Measurements from ENCODE around the gene B3GNT3.
"Not testable (repeated sequence)": the region's sequence is repeated elsewhere in the genome, so short reads cannot be mapped to it uniquely, and the experiment has no call there.

B3GNT3 gene

DNA sequence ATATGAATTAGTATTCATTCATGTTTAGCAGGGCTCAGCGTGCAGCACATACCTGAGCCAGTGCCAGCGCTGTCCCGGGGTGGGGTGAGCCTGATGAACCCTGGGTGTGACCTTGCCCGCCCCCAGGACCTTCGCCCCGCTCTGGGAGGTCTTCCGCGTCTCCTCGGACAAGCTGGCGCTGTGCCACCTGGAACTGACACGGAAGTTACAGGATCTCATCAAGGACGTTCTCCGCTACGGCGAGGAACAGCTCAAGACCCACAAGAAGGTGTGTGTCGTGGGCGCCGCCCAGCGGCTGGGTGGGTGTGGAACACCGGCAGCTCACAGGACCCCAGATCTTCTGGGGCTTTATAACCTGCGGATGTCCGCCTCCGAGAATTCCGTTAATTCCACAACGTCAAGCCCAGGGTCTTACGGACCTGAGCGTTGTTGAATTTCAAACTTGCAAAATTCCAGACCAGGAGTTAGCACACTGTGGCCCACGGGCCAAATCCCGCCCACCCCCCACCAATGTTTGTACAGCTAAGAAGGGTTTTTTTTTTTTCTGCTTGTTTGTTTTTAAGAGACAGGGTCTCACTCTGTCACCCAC lies 28.3 kb upstream of the B3GNT3 start:
- DNase-seq = no peak

DNA sequence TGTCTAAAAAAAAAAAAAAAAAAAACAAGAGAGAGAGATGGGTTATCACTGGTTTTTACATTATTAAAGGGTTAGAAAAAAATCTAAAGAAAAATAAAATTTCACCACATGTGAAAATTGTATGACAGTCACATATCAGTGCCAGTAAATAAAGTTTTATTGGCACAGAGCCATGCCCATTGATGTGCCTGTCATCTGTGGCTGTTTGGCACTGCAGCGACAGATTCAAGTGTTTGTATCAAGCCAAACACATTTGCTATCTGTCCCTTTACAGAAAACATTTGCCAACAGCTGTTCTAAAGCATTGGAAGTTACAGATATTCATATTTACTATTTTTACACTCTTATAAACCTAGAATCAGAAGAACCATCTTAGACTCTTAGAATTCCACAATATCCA lies 27.4 kb upstream of the B3GNT3 start:
- no peak for DNase-seq

DNA sequence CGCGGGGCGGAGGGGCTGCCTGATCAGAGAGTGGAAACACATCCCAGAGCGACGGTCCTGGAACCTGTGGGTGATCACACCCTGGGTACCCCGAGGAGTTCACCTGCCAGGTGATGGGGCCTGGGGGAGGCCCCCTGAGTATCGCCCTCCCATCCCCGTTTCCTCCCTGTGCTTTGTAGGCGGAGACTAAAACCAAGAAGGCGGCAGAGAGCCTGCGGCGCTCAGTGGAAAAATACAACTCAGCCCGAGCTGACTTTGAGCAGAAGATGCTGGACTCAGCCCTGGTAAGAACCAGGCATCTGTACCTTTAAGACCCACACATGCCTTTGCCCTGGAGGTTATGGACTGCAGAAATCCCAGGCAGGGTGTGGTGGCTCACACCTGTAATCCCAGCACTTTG lies 24.3 kb upstream of the B3GNT3 start:
- DNase-seq = no peak

DNA sequence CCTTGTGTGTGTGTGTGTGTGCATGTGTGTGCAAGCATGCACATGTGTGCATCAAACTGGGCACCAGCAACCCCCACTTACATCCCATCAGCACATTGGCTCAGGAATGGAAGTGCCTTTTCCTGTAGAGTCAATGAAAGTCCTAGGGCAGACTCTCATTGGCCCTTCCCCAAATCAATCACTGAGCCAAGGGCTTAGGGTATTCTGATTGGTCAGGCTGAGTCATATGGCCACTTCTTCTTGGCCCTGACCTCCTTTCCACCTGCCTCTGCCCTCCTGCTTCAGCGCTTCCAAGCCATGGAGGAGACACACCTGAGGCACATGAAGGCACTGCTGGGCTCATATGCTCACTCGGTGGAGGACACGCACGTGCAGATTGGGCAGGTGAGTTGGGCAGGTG lies 22.8 kb upstream of the B3GNT3 start:
- DNase-seq = peak in 1 of 5 experiments; percentile 61

DNA sequence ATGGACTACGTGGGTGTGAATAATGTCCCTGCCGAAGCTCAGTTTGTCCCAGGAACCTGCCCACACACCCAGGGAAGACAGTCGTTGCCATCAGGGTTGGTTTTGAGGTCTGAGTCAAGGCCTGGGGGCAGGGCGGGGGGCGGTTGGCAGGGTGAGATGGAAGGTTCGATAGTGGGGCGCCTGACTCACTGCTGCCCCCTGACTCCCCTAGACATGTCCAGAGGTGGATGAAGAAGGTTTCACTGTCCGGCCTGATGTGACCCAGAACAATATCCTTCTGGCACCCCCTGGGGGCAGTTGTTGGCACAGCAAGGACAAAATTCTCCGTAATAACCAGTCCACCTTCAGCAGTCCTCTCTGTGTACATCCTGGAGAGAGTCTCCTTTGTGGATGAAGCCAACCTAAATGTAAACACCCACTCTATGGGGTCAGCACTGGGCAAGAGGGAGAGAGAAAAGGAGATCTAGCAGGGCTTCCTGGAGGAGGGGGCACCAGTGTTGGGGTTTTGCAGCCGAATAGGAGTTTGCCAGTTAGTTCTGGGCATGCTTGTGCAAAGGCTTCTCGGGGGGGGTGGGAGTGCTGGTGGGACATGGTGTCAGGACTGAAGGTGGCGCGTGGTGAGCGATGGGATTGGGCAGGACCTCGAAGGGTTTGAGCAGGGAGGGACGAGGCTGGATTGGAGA lies 19.6 kb upstream of the B3GNT3 start:
- no peak for DNase-seq

GRCh38 chr19:17775991-17776803 lies 18.7 kb upstream of the B3GNT3 start:
- no peak for DNase-seq

DNA sequence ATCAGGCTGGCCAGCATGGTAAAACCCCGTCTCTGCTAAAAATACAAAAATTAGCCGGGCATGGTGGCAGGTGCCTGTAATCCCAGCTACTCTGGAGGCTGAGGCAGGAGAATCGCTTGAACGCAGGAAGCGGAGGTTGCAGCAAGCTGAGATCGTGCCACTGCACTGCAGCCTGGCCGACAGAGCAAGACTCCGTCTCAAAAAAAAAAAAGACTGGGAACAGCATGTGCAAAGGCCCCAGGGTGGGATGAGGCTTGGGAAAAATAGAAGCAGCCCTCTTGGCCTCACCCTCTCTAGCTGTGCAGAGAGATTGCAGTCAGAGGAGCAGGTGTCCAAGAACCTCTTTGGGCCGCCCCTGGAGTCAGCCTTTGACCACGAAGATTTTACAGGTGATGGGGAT lies 17.1 kb upstream of the B3GNT3 start:
- DNase-seq = not testable (repeated sequence)

DNA sequence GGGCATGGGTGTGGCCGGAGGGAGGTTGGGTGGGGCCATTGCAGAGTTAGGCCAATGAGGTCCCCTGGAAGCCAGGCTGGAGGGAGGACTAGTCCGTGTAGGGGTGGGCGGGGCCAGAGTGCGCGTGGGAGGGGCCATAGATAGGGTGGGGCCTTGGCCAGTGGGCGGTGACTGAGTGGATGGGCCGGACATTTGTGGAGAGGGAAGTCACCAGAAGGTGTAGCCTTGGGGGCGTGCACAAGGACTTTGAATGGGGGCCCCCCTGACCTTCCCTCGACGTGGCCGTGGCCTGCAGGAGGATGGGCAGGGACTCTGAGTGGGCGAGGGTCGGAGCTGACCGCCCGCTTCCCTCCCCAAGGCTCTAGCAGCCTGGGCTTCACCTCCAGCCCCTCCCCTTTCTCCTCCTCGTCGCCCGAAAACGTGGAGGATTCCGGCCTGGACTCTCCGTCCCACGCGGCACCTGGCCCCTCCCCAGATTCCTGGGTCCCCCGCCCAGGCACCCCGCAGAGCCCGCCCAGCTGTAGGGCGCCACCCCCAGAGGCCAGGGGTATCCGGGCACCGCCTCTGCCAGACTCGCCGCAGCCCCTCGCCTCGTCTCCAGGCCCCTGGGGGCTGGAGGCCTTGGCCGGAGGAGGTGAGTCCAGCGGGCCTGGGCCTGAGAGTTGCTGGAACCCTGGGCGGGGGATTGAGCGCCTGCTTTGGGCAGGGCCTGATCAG lies 16.5 kb upstream of the B3GNT3 start:
- peak in 2 of 5 experiments; percentile 21 to 34 for DNase-seq

DNA sequence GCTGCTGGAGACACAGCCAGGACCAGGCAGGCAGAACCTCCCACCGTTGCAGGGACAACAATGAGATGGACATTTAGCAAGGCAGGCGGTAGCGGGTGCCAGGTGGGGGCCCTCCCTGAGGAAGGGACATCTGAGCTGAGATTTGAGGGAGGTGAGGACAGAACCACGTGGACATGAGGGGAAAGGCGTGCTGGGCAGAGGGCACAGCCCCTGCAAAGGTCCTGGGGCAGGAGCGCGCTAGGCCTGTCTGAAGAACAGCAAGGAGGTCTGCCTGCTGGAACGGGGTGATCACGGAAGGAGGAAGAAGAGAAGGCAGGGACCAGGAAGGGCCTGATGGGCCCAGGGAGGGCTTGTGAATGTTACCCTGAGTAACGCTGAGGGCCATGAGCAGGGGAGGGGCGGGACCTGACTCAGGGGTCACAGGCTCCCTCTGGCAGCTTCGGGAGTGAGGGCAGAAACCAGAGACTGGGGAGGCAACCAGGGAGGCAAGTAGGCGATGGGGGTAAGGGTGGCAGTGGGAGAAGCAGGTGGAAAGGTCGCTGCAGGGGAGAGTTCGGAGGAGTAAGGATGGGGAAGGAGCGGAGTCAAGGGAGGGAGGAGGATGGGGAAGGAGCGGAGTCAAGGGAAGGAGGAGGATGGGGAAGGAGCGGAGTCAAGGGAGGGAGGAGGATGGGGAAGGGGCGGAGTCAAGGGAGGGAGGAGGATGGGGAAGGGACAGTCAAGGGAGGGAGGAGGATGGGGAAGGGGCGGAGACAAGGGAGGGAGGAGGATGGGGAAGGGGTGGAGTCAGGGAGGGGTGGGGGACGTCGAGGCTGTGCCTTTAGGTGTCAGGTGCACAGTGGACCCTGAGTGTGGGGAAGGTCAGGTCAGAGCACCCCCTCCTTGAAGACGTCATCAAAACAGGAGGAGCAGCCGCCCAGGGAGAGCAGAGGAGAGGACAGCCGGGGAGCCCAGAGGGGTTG lies 15.7 kb upstream of the B3GNT3 start:
- no peak for DNase-seq

- DNase-seq = no peak
Observed at GRCh38 chr19:17780781-17781180, 14.2 kb upstream of the B3GNT3 start.

GRCh38 chr19:17783721-17784120 lies 11.2 kb upstream of the B3GNT3 start:
- not testable (repeated sequence) for DNase-seq

- peak; percentile 32 to 69 (median 57) for DNase-seq
Observed at GRCh38 chr19:17784201-17785008, 10.5 kb upstream of the B3GNT3 start.

DNA sequence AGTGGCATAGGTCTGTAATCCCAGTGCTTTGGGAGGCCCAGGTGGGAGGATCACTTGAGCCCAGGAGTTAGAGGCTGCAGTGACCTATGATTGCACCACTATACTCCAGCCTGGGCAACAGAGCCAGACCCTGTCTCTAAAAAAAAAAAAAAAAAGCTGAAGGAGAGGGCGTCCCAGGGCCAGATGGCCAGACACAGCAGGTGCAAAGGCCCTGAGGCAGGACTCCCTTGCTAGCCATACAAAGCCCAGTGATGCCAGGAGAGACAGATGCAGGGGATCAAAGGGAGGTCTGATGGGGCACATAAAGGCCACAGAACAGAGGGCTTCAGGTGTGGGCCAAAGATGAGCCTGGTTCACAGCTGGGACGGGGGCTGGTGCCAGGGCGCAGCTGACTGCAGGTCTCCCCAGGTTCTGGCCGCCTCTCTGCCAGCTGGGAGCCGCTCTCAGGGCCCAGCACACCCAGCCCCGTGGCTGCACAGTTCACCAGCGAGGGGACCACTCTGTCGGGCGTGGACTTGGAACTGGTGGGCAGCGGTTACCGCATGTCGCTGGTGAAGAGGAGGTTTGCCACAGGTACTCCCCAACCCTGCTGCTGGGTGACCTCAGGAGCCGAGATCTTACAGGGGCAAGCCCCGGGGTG lies 7.5 kb upstream of the B3GNT3 start:
- DNase-seq = no peak

GRCh38 chr19:17788632-17789031 lies 6.3 kb upstream of the B3GNT3 start:
- no peak for DNase-seq

DNA sequence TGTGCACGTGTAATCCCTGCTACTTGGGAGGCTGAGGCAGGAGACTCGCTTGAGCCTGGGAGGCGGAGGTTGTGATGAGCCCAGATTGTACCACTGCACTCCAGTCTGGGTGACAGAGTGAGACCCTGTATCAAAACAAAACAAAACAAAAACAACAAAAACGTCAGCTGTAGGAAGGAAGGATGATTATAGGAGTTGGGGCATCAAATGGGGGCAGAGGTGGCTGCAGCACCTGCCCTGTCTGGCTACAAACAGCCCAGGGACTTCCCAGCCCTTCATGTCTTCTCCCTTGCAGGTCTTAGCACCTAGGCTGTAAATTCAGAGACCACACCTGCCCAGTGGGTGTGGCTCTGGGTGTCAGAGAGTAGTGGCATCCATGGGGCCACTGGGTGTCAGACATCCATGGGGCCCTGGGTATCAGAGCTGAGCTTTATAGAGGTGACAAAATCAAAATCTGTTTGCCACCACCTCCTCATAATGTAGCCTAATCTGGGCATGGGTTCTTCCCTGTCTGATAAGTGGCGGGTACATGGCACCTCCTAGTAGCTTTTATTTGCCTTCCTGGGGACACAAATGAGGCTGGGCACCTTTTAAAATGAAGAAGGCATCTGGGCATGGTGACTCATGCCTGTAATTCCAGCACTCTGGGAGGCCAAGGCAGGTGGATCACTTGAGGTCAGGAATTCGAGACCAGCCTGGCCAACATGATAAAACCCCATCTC lies 4.7 kb upstream of the B3GNT3 start:
- no peak for DNase-seq

DNA sequence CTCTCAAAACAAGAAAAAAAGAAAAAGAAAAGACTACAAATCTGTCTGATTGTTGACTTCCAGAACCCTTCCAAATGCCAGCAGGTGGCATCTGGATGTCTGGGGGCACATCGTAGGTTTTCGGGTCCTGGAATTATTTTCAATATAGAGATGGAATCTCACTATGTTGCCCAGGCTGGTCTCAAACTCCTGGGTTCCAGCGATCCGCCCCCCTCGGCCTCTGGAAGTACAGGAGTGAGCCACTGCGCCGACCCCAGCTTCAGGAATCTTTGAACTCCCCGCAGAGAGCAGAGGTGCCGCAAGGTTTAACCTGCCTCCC lies 567 bp upstream of the B3GNT3 start:
- no peak for DNase-seq

DNA sequence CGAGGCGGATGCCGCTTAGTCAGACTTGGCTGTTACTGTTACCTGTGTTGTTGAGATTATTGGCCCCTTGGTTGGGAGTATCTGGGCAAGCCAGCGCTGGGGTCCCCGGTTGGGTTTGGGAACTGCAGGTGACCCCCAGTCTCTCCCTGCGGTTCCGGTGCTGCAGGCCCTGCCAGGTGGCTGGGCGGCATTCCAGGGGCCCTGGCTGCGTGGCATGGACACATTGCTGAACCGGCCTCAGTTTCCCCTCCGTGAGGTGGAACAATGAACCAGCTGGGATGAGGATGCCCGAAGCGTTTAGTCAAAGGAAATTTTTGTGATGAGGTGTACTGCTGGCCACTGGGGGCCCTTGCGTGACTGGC lies 538 bp downstream of the B3GNT3 start:
- no peak for DNase-seq

DNA sequence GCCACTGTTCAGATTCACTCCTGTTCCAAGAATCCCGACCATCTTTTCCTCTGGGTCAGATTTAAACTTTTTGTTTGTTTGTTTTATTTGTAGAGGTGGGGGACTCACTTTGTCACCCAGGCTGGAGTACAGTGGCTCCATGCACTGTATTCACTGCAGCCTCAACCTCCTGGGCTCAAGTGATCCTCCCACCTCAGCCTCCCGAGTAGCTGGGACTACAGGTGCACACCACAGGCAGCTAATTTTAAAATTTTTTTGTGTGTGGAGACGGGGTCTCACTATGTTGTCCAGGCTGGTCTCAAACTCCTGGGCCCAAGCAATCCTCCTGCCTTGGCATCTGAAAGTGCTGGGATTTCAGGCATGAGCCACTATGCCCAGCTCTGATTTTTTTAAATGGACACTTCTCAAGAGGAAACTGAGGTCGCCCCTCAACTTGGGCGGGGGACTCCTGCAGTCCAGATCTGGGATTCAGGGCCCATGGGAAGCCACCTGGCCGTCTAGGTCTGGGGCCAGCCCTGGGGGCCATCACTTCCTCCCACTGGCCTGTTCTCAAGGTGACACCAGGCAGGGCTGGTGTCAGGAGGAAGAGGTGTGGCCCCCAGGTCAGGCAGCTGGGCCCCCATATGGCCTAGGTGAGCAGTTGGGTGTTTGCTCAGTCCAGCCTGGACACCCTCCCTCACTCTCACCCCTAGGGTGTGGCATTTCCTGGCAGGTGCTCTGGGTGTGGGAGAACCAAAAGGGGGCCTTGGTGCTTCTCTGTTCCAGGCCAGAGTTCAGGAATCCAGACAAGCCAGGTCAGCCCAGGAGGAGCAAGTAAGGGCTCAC lies 1.3 kb downstream of the B3GNT3 start:
- no peak for DNase-seq

GRCh38 chr19:17796838-17797423 lies 2.0 kb downstream of the B3GNT3 start:
- DNase-seq = no peak
